HG02885 (cell line): ENCODE results near the gene MTX1.

Experiments used
- ATAC-seq: cut with Tn5 transposase; IDR thresholded peaks from one replicate; pipeline ENCODE4 v1.9.1; 2021; ENCODE audit warnings: mild to moderate bottlenecking; ENCODE audit not compliant: unreplicated experiment, poor library complexity

MTX1 gene

DNA sequence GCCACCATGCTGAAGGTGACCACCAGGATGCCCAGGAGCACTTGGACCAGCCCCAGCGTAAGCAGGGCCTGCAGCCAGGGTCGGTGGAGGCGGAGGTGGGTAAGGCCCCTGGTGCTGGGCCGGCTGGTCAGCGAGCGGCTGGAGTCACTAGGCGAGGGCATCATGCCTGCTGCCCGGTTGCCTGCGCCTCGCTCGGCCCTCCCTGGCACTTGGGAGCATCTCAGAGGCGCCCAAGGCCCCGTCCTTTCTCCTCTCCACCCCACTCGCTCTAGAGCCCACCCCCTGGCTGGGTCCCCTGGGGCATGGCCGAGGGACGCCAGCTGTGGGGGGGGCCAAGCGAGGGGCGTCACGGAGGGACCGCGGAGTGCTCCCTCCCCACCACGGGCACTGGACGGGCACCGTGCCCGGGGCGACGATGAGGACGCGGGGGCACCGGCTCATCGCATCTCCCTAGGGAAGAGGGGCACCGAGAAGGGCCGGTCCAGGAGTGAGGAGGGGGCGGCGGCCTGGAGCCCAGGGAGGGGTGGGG lies 46.3 kb downstream of the MTX1 start:
- ATAC-seq = no peak

GRCh38 chr1:155255243-155256007 lies 46.9 kb downstream of the MTX1 start, which contains the start of gene ENTREP3:
ENTREP3 (minus strand) TSS chr1:155255483; CDS start chr1:155254877, 606 bp downstream.
- ATAC-seq = peak; percentile 62

DNA sequence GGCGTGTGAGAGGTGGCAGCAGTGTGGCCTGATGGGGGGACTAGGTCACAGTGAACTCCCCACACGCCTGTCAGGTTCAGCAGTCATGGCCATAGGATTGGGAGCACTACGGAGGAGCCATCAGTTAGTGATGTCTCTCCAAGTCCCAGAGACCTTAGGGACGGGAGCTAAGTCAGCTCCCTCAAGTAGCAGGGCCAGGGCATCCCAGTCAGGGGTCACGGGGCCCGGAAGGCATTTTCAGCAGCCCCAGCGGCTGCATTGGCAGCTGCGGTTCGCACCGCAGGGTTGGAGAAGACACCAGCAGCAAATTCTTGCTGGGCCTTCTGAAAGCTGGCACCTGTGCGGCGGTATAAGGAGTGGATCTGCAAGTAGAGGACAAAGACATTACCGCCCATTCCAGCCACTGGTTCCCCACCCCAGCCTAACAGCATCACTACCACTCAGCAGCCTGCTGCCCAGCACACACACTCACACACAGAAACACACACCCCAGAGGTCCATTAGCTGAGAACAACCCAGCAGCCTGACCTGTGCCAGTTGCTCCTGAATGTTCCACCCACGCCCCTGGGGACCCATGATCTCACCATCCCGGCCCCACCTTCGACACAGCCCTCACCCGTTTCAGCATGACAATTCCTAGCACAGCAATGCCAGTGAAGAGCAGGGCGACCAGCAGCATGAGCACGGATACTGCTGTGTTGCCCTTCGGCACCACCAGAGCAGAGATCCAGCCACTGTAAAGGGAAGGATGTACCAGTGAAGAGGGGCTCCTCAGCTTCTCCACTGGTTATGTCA lies 47.8 kb downstream of the MTX1 start:
- ATAC-seq = no peak

DNA sequence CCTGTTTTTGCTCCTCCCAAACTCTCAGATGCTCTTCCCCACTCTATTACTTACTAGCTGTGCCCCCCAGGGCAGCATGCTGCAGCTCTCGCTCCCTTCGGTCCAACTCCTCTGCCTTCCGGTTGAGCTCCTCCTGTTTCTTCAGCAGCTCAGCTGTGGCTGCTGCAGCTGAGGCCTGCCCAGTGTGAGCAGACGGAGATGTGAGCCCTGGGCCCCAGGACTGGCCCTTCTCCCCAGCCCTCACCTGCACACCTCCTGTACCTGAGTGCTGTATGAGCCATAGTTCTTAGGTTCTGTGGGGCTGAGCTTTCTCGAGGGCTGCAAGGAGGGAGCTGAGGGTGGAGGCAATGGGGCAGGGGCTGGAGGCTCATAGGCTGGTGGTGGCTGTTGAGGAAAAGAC lies 51.8 kb downstream of the MTX1 start:
- ATAC-seq = no peak

DNA sequence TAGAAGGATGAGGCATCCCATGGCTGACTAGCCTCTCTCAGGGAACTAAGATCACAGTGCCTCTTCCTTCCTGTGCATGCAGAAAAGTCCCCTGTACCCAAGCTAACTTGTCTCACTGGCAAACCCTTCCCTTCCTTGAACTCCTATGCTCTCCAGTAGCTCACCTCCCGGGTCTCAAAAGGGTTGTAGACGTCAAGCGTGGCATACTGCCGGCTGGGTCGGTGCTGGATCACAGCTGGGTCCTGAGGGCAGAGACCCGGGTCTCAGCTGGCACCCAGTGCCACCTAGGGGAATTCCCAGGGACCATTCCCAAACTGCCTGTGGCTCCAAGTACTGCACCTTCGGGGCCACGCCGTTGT lies 53.0 kb downstream of the MTX1 start:
- no peak for ATAC-seq

- peak; percentile 91 for ATAC-seq
Measured at GRCh38 chr1:155261852-155262673, 53.6 kb downstream of the MTX1 start, which contains the start of gene SCAMP3. SCAMP3 (minus strand) TSS chr1:155262360; CDS start chr1:155262151, 209 bp downstream.

DNA sequence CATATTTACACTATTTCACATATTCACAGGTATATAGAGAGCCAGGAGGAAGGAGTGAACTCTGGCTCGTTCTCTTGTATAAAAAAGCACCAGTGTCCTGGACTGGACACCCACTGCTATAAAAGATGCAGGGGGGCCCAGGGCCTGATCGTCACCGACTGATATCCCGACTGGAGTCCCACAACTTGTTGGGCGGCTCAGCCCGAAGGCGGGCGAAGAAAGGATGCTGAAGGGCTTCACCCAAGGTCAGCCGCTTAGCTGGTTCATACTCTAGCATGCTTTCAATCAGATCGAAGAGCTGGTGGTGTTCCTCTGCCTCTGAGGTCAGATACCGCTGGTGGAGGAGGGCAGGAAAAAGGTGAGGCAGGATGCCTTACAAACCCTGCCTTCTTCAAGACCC lies 54.6 kb downstream of the MTX1 start:
- no peak for ATAC-seq
